Tibial nerve (tissue), 4 donors: ENCODE measurements around the gene BCL7A. TPM values are rescaled to one million over a fixed set of nuclear protein-coding genes. Genes with fewer than 3 reads are reported as not detected.

Experiments used
- DNase-seq, 2 donors: peaks; one replicate each; pipeline ENCODE4 v3.0.0-alpha.2; 2019; ENCODE audit warnings: low spot score in 2 of 2
- H3K27ac ChIP-seq, 4 donors: fragments of 200-600 bp; sonication (generic) in 3 of 4; one replicate each; pipeline ENCODE4 v1.5.1; 2017 to 2019; ENCODE audit warnings: mild to moderate bottlenecking in 1 of 4
- H3K27me3 ChIP-seq, 2 donors: fragments of 200-600 bp; sonication (generic) in 1 of 2; one replicate each; pipeline versions ENCODE4 v1.5.1 to v1.6.0; 2017 to 2019
- H3K36me3 ChIP-seq, 3 donors: fragments of 200-600 bp; sonication (generic); one replicate each; pipeline ENCODE4 v1.5.1; 2018 to 2019
- H3K4me1 ChIP-seq, 4 donors: fragments of 200-600 bp; sonication (generic) in 3 of 4; one replicate each; pipeline ENCODE4 v1.5.1; 2017 to 2019
- H3K4me3 ChIP-seq, 4 donors: fragments of 200-600 bp; sonication (generic) in 3 of 4; one replicate each; pipeline ENCODE4 v1.5.1; 2017 to 2019; ENCODE audit warnings: mild to moderate bottlenecking in 1 of 4, moderate library complexity in 1 of 4
- H3K9me3 ChIP-seq, 4 donors: fragments of 200-600 bp; sonication (generic) in 3 of 4; one replicate each; pipeline ENCODE4 v1.5.1; 2017 to 2019
- EP300 ChIP-seq, 2 donors: sonication (generic); formaldehyde crosslinking; IDR thresholded peaks; one replicate each; pipeline ENCODE4 v1.6.1; 2017; ENCODE audit warnings: antibody characterized with exemption in 2 of 2, mild to moderate bottlenecking in 1 of 2
- POLR2A ChIP-seq, 2 donors: fragments of 450-650 bp; IDR thresholded peaks; one replicate each; pipeline ENCODE4 v1.6.1; 2017; ENCODE audit warnings: antibody characterized with exemption in 2 of 2, mild to moderate bottlenecking in 2 of 2, moderate library complexity in 2 of 2
- WGBS, 2 donors: methylation state at CpG; one replicate each; pipeline ENCODE4 v1.1.5; 2018; 5-methylcytosine and 5-hydroxymethylcytosine counted together
- total RNA-seq, 4 donors: library from RNA; depleted of rRNA; stranded (reverse); fragments of >200 nt; gene quantifications; one replicate each; pipeline ENCODE4 v1.1.0, GENCODE V29; 2016
- TF ChIP-seq, protein P1 (sequence below), 5 experiments: fragments of 200-600 bp in 3 of 5; fragments of 450-650 bp in 2 of 5; sonication (generic) in 3 of 5; IDR thresholded peaks; one replicate each; pipeline ENCODE4 v1.5.1; 2016 to 2019; ENCODE audit warnings: antibody characterized with exemption in 5 of 5, mild to moderate bottlenecking in 3 of 5, moderate library complexity in 2 of 5

BCL7A gene
- total RNA-seq, 4 donors from 2014 or later = 2.4 to 10.7 (median 5.1) TPM

DNA sequence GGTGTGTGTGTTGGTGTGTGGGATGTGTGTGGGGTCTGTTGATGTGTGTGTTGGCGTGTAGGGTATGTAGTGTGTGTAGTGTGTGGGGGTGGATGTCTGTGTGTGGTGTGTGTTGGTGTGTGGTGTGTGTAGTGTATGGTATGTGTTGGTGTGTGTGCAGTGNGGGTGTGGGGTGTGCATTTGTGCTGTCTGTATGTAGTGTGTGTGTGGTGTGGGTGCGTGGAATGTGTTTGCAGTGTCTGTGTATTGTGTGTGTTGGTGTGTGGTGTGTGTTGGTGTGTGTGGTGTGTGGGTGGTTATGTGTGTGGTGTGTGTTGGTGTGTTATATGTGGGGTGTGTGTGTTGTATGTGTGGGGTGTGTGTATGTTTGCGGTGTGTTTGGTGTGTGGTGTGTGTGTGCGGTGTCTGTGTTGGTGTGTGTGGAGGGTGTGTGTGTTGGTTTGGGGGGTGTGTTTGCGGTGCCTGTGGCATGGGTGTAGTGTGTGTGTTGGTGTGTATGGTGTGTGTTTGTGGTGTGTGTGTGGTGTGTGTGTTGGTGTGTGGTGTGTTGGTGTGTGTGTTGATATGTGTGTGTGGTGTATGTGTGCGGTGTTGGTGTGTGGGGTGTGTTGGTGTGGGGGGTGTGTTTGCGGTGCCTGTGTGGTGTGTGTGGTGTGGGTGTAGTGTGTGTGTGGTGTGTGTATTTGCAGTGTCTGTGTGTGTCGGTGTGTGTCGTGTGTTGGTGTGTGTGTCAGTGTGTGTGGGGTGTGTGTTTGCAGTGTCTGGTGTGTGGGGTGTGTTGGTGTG, 71.6 kb downstream of the BCL7A start:
- DNase-seq = no peak
- Histone ChIP-seq H3K27ac (no peak overlapping the region), H3K9me3 (no peaks in the 10 kb centered on the region), H3K4me3 (no peak overlapping the region), H3K27me3 (no peaks in the 10 kb centered on the region), H3K4me1 (peaks cover 0 to 74% (median 46%) of the 10 kb centered on the region in 4 donors), H3K36me3 (no peaks in the 10 kb centered on the region)
- WGBS, 2 donors = 96 to 97% methylated on average over 9 of the region's 9 CpGs
- no peak for TF ChIP-seq EP300 (IDR thresholded peaks at IDR 0.05)
- TF ChIP-seq, protein P1, sequence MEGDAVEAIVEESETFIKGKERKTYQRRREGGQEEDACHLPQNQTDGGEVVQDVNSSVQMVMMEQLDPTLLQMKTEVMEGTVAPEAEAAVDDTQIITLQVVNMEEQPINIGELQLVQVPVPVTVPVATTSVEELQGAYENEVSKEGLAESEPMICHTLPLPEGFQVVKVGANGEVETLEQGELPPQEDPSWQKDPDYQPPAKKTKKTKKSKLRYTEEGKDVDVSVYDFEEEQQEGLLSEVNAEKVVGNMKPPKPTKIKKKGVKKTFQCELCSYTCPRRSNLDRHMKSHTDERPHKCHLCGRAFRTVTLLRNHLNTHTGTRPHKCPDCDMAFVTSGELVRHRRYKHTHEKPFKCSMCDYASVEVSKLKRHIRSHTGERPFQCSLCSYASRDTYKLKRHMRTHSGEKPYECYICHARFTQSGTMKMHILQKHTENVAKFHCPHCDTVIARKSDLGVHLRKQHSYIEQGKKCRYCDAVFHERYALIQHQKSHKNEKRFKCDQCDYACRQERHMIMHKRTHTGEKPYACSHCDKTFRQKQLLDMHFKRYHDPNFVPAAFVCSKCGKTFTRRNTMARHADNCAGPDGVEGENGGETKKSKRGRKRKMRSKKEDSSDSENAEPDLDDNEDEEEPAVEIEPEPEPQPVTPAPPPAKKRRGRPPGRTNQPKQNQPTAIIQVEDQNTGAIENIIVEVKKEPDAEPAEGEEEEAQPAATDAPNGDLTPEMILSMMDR (IDR thresholded peaks at IDR 0.05) = no peak
- no peak for TF ChIP-seq POLR2A (IDR thresholded peaks at IDR 0.05)

DNA sequence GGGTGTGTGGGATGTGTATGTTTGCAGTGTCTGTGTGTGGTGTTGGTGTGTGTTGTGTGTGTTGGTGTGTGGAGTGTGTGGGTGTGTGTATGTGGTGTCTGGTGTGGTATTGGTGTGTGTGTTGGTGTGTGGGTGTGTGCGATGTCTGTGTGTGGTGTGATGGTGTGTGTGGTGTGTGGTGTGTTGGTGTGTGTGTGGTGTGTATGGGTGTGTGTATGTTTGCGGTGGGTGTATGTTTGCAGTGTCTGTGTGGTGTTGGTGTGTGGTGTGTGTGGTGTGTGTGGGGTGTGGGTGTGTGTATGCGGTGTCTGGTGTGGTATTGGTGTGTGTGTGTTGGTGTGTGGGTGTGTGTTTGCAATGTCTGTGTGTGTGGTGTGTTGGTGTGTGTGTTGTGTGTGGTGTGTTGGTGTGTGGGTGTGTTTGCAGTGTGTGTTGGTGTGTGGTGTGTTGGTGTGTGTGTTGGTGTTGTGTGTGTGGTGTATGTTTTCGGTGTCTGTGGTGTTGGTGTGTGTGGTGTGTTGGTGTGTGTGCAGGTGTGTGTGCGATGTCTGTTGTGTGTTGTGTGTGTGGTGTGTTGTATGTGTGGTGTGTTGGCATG, 72.6 kb downstream of the BCL7A start:
- no peaks in the 10 kb centered on the region for H3K36me3 ChIP-seq
- H3K9me3 ChIP-seq = no peaks in the 10 kb centered on the region
- DNase-seq = no peak
- TF ChIP-seq, protein P1 (IDR thresholded peaks at IDR 0.05) = no peak
- TF ChIP-seq EP300 (IDR thresholded peaks at IDR 0.05) = no peak
- no peak for TF ChIP-seq POLR2A (IDR thresholded peaks at IDR 0.05)
- peaks cover 0 to 74% (median 45%) of the 10 kb centered on the region in 4 donors for H3K4me1 ChIP-seq
- 92 to 94% methylated on average over 5 of the region's 5 CpGs for WGBS, 2 donors
- H3K27ac ChIP-seq = peak overlapping the region in 1 of 4 donors; percentile 12
- H3K4me3 ChIP-seq = no peak overlapping the region
- H3K27me3 ChIP-seq = no peaks in the 10 kb centered on the region

DNA sequence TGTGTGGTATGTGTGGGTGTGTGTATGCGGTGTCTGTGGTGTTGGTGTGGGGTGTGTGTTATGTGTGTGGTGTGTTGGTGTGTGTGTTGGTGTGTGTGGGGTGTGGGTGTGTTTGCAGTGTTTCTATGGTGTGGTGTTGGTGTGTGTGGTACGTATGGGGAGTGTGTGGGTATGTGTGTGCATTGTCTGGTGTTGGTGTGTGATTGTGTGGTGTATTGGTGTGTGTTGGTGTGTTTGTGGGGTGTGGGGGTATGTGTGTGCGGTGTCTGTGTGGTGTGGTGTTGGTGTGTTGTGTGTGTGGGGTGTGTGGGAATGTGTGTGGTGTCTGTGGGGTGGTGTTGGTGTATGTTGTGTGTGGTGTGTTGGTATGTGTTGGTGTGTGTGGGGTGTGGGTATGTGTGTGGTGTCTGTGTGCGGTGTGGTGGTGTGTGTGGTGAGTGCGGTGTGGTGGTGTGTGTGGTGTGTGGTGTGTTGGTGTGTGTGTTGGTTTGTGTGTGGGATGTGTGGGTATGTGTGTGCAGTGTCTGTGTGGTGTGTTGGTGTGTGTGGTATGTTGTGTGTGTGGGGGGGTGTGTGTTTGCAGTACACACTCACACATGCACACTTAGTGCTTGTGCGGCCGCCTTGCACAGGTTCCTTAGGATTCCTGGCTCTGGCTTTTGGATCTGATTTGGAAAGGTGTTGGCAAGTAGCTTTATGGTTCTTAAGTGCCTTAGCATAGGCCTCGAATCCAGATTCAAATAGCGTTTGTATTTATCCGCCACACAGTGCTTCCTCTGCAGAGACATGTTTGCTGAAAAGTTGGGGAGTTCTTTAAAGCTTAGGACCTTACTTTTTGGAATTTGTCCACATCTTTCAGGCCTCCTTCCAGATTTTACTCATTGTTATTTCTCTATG, 73.3 kb downstream of the BCL7A start:
- Histone ChIP-seq H3K4me1 (peaks cover 0 to 73% (median 45%) of the 10 kb centered on the region in 4 donors), H3K9me3 (no peaks in the 10 kb centered on the region), H3K27ac (peak overlapping the region in 2 of 4 donors; percentile 12 to 22), H3K36me3 (no peaks in the 10 kb centered on the region), H3K4me3 (no peak overlapping the region), H3K27me3 (no peaks in the 10 kb centered on the region)
- TF ChIP-seq, protein P1 (IDR thresholded peaks at IDR 0.05) = no peak
- TF ChIP-seq POLR2A (IDR thresholded peaks at IDR 0.05) (no peak), EP300 (IDR thresholded peaks at IDR 0.05) (no peak)
- 67 to 74% methylated on average over 10 of the region's 10 CpGs for WGBS, 2 donors
- DNase-seq = no peak

DNA sequence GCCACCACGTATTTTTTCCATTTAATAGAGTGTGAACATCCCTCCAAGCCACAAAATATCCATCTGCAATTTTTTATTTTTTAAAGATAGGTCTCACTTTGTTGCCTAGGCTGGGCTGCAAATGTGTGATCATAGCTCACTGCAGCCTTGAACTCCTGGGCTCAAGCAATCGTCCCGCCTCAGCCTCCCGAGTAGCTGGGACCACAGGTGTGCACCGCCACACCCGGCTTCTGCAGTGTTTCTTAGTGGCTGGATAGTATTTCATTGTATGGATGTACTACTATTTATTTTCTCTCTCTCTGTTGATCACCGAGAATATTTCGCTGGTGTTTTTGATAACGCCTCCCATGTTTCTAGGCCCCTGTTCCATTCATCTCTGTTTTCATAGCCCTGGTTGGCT, 74.3 kb downstream of the BCL7A start:
- no peak for DNase-seq
- H3K27ac ChIP-seq = peak overlapping the region in 3 of 4 donors; percentile 1 to 89 (median 50)

More for the DNA sequence above, 74.3 kb downstream of the BCL7A start:
- Histone ChIP-seq H3K9me3 (no peaks in the 10 kb centered on the region), H3K27me3 (no peaks in the 10 kb centered on the region), H3K4me3 (no peak overlapping the region), H3K36me3 (no peaks in the 10 kb centered on the region), H3K4me1 (peaks cover 0 to 63% (median 43%) of the 10 kb centered on the region in 4 donors)
- 68 to 79% methylated on average over 8 to 9 of the region's 9 CpGs for WGBS, 2 donors
- TF ChIP-seq EP300 (IDR thresholded peaks at IDR 0.05) (no peak), POLR2A (IDR thresholded peaks at IDR 0.05) (no peak)
- TF ChIP-seq, protein P1 (IDR thresholded peaks at IDR 0.05) = no peak
